HepG2 (cell line): Measurements from ENCODE around the gene ELP1. TPM values are rescaled to one million over a fixed set of nuclear protein-coding genes. Genes with fewer than 3 reads are reported as not detected.

Source experiments
- ARNT2 ChIP-seq: sonication (generic); formaldehyde crosslinking; IDR thresholded peaks from 2 replicates; pipeline ENCODE4 v1.8.0; 2022; ENCODE audit warnings: mild to moderate bottlenecking, low read depth, missing genetic modification reagents, moderate library complexity
- CENPBD1 ChIP-seq: sonication (generic); formaldehyde crosslinking; IDR thresholded peaks from 2 replicates; pipeline ENCODE4 v1.8.0; 2022; ENCODE audit warnings: missing genetic modification reagents, low read depth, mild to moderate bottlenecking, borderline replicate concordance
- CENPX ChIP-seq: sonication (generic); formaldehyde crosslinking; IDR thresholded peaks from 2 replicates; pipeline ENCODE4 v1.9.0; 2021; ENCODE audit warnings: mild to moderate bottlenecking, missing genetic modification reagents, moderate library complexity
- HES4 ChIP-seq: sonication (generic); formaldehyde crosslinking; IDR thresholded peaks from 2 replicates; pipeline ENCODE4 v1.9.0; 2021; ENCODE audit warnings: mild to moderate bottlenecking, missing genetic modification reagents, borderline replicate concordance
- HMGXB3 ChIP-seq: sonication (generic); formaldehyde crosslinking; IDR thresholded peaks from 2 replicates; pipeline ENCODE4 v1.4.0; 2020; ENCODE audit warnings: missing genetic modification reagents, borderline replicate concordance
- HNF4G ChIP-seq, 2 experiments: sonication (generic) in 1 of 2; formaldehyde crosslinking in 1 of 2; IDR thresholded peaks; 2 replicates each; pipeline versions ENCODE4 v1.4.0 to v1.6.1; 2011 to 2020; ENCODE audit warnings: borderline replicate concordance in 2 of 2, low read depth in 2 of 2, mild to moderate bottlenecking in 2 of 2, low read length in 1 of 2, missing genetic modification reagents in 1 of 2, moderate library complexity in 1 of 2
- HOMEZ ChIP-seq: IDR thresholded peaks from 2 replicates; pipeline ENCODE4 v1.6.1; 2016; ENCODE audit warnings: low read depth
- IRX3 ChIP-seq: sonication (generic); formaldehyde crosslinking; IDR thresholded peaks from 2 replicates; pipeline ENCODE4 v1.8.1; 2023; ENCODE audit warnings: mild to moderate bottlenecking, low read depth, missing genetic modification reagents, borderline replicate concordance
- KDM4B ChIP-seq: sonication (generic); formaldehyde crosslinking; IDR thresholded peaks from 2 replicates; pipeline ENCODE4 v1.4.0; 2020; ENCODE audit warnings: missing genetic modification reagents
- KLF16 ChIP-seq, 2 experiments: sonication (generic) in 1 of 2; formaldehyde crosslinking in 1 of 2; IDR thresholded peaks; 2 replicates each; pipeline versions ENCODE4 v1.6.1 to v1.8.0; 2016 to 2023; ENCODE audit warnings: missing genetic modification reagents in 2 of 2, missing compliant biosample characterization in 1 of 2
- MED8 ChIP-seq: sonication (generic); formaldehyde crosslinking; IDR thresholded peaks from 2 replicates; pipeline ENCODE4 v1.8.1; 2023; ENCODE audit warnings: mild to moderate bottlenecking, missing genetic modification reagents; ENCODE audit not compliant: insufficient replicate concordance
- MIXL1 ChIP-seq: IDR thresholded peaks from 2 replicates; pipeline ENCODE4 v1.6.1; 2016
- NCOA1 ChIP-seq: sonication (generic); formaldehyde crosslinking; IDR thresholded peaks from 2 replicates; pipeline ENCODE4 v1.9.0; 2021; ENCODE audit warnings: missing genetic modification reagents
- NCOA5 ChIP-seq: sonication (generic); formaldehyde crosslinking; IDR thresholded peaks from 2 replicates; pipeline ENCODE4 v1.4.0; 2020; ENCODE audit warnings: missing genetic modification reagents
- PAWR ChIP-seq: sonication (generic); formaldehyde crosslinking; IDR thresholded peaks from 2 replicates; pipeline ENCODE4 v1.4.0; 2020; ENCODE audit warnings: missing genetic modification reagents, mild to moderate bottlenecking, borderline replicate concordance
- RCOR2 ChIP-seq: IDR thresholded peaks from 2 replicates; pipeline ENCODE4 v1.6.1; 2016; ENCODE audit warnings: missing biosample characterization, missing genetic modification reagents
- SETDB1 ChIP-seq: sonication (generic); formaldehyde crosslinking; IDR thresholded peaks from 2 replicates; pipeline ENCODE4 v1.5.1; 2020; ENCODE audit warnings: missing genetic modification reagents, mild to moderate bottlenecking, borderline replicate concordance
- SIX1 ChIP-seq: sonication (generic); formaldehyde crosslinking; IDR thresholded peaks from 2 replicates; pipeline ENCODE4 v1.4.0; 2020; ENCODE audit warnings: missing genetic modification reagents, borderline replicate concordance
- SPEN ChIP-seq: sonication (generic); formaldehyde crosslinking; IDR thresholded peaks from 2 replicates; pipeline ENCODE4 v1.5.1; 2020; ENCODE audit warnings: low read depth, mild to moderate bottlenecking, missing genetic modification reagents
- TOPORS ChIP-seq: sonication (generic); formaldehyde crosslinking; IDR thresholded peaks from 2 replicates; pipeline ENCODE4 v1.8.0; 2023; ENCODE audit warnings: mild to moderate bottlenecking, missing genetic modification reagents
- U2AF1 ChIP-seq: fragments of 200-400 bp; formaldehyde crosslinking; optimal IDR thresholded peaks from 2 replicates; pipeline ENCODE3; 2017; ENCODE audit warnings: mild to moderate bottlenecking, low read depth, low read length
- ZKSCAN8 ChIP-seq: IDR thresholded peaks from 2 replicates; pipeline ENCODE4 v1.6.1; 2016; ENCODE audit warnings: borderline replicate concordance, missing genetic modification reagents, missing compliant biosample characterization
- ZNF441 ChIP-seq: sonication (generic); formaldehyde crosslinking; IDR thresholded peaks from 2 replicates; pipeline ENCODE4 v1.7.0; 2021; ENCODE audit warnings: missing genetic modification reagents, borderline replicate concordance
- ZSCAN22 ChIP-seq: sonication (generic); formaldehyde crosslinking; IDR thresholded peaks from 2 replicates; pipeline ENCODE4 v1.4.0; 2020; ENCODE audit warnings: mild to moderate bottlenecking, missing genetic modification reagents
- polyA plus RNA-seq, 8 experiments: library from polyadenylated mRNA; depleted of rRNA in 3 of 8; stranded (reverse) in 7 of 8; unstranded in 1 of 8; fragments of >200 nt; fragmentation: Illumina TruSeq in 4 of 8; extraction: Trizol in 4 of 8; gene quantifications; 2 replicates each; pipeline versions ENCODE4 v1.2.1 to v1.2.3, GENCODE V29; 2011 to 2016; ENCODE audit warnings: low read depth in 4 of 8, missing spikeins in 1 of 8, mixed read lengths in 1 of 8; ENCODE audit not compliant: insufficient read depth in 1 of 8
- total RNA-seq, 5 experiments: library from RNA; depleted of rRNA; stranded (reverse); fragments of >200 nt; fragmentation: Illumina TruSeq; extraction: Trizol; gene quantifications; 2 replicates each; pipeline ENCODE4 v1.2.3, GENCODE V29; 2016; ENCODE audit warnings: low read depth in 1 of 5

Gene ELP1
- total and polyA plus RNA-seq, 2 of the 13 experiments (the other 11 are each of a cell fraction or from before 2014, with no cell fraction given), result 157 to 275 TPM

DNA sequence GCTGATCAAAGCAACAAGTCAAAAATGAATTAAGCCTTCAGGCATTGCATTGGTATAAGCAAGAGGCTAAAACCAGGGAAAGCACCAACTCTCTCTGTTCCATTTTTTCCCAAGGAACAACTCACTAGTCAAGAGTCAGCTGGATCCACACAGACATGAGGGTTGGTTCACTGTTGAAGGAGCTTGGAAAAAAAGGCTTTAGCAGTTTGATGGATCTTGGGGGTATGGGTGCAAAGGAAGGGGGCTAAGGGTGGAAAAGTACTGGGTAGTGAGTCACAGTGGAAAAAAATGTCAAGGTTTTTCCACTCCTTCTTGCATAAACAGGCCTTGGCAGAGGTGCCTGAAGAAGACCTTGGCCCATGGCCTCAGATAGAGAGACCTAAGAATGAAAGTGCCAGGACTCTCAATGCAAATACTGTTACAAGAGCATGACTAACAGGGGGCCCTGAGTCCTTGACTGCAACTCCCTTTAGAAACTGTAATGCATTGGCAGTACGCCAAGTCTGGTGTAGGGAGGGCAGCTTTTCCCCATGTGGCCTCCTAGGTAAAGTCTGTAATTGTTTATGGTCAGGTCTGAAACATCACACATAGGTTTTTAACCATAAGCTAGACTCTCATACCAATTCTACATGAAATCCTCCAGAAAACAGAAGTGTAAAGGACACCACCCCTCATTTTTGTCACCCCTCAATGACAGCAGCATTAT lies 48.1 kb downstream of the ELP1 start (continued):
- TF ChIP-seq IRX3 (no peak), KLF16 (CRISPR knock-in tag; IDR thresholded peaks at IDR 0.05) (peak in 1 of 2 experiments; percentile 98; a peak in 2 of 4 replicates), NCOA1 (CRISPR knock-in tag) (peak; percentile 99), PAWR (CRISPR knock-in tag) (no peak), ARNT2 (CRISPR knock-in tag) (peak; percentile 48), MED8 (CRISPR knock-in tag) (peak; percentile 99), CENPX (CRISPR knock-in tag) (no peak), KDM4B (CRISPR knock-in tag) (peak; percentile 74), ZKSCAN8 (CRISPR knock-in tag) (peak; percentile 90; the same call in 1 of the 2 replicates), SPEN (CRISPR knock-in tag) (peak; percentile 63), SIX1 (CRISPR knock-in tag) (peak; percentile 69), U2AF1 (no peak), HNF4G (IDR thresholded peaks at IDR 0.05; ENCODE audit: borderline replicate concordance, low read depth, low read length) (peak; percentile 85), HNF4G (CRISPR knock-in tag; IDR thresholded peaks at IDR 0.05; ENCODE audit: borderline replicate concordance, low read depth) (peak; percentile 63; the same call in 1 of the 2 replicates), HOMEZ (CRISPR knock-in tag) (peak; percentile 82), HES4 (CRISPR knock-in tag) (no peak), ZNF441 (no peak), SETDB1 (CRISPR knock-in tag) (no peak), CENPBD1 (CRISPR knock-in tag) (no peak), TOPORS (CRISPR knock-in tag) (peak; percentile 73; the same call in 1 of the 2 replicates), MIXL1 (CRISPR knock-in tag) (peak; percentile 96), ZSCAN22 (CRISPR knock-in tag) (no peak), RCOR2 (CRISPR knock-in tag) (peak; percentile 93), NCOA5 (CRISPR knock-in tag) (no peak), HMGXB3 (CRISPR knock-in tag) (peak; percentile 87; the same call in 1 of the 2 replicates)
